ENCODE measurements around the gene SHANK3. TPM values are rescaled to one million over a fixed set of nuclear protein-coding genes. Genes with fewer than 3 reads are reported as not detected.

The SHANK3 gene
- total RNA-seq, 1 experiment from 2014 or later = 2.3 TPM

DNA sequence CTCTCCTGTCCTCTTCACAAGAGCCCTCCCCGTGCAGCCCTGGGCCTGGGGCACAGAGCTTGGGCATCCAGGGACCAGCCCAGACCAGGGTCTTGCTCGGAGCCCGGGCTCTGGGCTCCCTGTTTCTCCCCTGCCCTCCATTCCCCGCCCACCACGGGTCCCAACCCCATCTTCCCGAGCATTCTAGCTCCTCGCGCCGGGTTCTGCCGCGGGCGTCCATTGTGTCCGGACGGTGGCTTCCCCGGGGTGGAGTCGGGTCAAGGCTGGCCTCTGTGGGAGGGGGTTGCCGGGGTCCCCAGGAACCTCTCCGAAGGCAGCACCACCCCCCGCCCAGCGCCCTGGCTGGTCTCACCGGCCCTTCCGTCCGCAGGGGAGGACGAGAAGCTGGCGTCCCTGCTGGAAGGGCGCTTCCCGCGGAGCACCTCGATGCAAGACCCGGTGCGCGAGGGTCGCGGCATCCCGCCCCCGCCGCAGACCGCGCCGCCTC is 47.2 kb downstream of the SHANK3 start:
- no peak for DNase-seq (ENCODE audit: low read depth)
- in situ Hi-C loops (cut with HindIII; ENCODE audit: low pct_unique_long_range_greater_than_20kb, low sequenced_read_pairs) = no loop called here

DNA sequence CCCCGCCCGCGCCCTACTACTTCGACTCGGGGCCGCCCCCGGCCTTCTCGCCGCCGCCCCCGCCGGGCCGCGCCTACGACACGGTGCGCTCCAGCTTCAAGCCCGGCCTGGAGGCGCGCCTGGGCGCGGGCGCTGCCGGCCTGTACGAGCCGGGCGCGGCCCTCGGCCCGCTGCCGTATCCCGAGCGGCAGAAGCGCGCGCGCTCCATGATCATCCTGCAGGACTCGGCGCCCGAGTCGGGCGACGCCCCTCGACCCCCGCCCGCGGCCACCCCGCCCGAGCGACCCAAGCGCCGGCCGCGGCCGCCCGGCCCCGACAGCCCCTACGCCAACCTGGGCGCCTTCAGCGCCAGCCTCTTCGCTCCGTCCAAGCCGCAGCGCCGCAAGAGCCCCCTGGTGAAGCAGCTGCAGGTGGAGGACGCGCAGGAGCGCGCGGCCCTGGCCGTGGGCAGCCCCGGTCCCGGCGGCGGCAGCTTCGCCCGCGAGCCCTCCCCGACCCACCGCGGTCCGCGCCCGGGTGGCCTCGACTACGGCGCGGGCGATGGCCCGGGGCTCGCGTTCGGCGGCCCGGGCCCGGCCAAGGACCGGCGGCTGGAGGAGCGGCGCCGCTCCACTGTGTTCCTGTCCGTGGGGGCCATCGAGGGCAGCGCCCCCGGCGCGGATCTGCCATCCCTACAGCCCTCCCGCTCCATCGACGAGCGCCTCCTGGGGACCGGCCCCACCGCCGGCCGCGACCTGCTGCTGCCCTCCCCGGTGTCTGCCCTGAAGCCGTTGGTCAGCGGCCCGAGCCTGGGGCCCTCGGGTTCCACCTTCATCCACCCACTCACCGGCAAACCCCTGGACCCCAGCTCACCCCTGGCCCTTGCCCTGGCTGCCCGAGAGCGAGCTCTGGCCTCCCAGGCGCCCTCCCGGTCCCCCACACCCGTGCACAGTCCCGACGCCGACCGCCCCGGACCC is 48.0 kb downstream of the SHANK3 start:
- DNase-seq (ENCODE audit: low read depth) = no peak
- in situ Hi-C loops (cut with HindIII; ENCODE audit: low pct_unique_long_range_greater_than_20kb, low sequenced_read_pairs) = no loop called here

DNA sequence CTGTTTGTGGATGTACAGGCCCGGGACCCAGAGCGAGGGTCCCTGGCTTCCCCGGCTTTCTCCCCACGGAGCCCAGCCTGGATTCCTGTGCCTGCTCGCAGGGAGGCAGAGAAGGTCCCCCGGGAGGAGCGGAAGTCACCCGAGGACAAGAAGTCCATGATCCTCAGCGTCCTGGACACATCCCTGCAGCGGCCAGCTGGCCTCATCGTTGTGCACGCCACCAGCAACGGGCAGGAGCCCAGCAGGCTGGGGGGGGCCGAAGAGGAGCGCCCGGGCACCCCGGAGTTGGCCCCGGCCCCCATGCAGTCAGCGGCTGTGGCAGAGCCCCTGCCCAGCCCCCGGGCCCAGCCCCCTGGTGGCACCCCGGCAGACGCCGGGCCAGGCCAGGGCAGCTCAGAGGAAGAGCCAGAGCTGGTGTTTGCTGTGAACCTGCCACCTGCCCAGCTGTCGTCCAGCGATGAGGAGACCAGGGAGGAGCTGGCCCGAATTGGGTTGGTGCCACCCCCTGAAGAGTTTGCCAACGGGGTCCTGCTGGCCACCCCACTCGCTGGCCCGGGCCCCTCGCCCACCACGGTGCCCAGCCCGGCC is 48.7 kb downstream of the SHANK3 start:
- DNase-seq (ENCODE audit: low read depth) = no peak
- in situ Hi-C loops (cut with HindIII; ENCODE audit: low pct_unique_long_range_greater_than_20kb, low sequenced_read_pairs) = no loop called here

DNA sequence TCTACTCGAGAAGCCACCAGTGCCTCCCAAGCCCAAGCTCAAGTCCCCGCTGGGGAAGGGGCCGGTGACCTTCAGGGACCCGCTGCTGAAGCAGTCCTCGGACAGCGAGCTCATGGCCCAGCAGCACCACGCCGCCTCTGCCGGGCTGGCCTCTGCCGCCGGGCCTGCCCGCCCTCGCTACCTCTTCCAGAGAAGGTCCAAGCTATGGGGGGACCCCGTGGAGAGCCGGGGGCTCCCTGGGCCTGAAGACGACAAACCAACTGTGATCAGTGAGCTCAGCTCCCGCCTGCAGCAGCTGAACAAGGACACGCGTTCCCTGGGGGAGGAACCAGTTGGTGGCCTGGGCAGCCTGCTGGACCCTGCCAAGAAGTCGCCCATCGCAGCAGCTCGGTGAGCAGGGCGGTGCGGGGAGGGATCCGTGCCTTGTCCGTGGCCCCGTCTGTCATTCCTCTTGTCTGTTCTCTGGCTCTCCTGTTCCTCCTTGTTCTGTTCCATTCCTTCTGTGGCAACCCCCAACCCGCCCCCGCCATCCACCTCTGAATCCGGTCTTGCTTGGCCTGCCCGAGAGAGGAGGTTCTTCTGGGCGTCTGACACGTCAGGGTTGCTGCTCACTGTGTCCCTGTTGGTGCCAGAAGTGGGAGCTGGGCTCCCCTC is 49.6 kb downstream of the SHANK3 start:
- in situ Hi-C loops (cut with HindIII; ENCODE audit: low pct_unique_long_range_greater_than_20kb, low sequenced_read_pairs) = no loop called here
- no peak for DNase-seq (ENCODE audit: low read depth)

Other genes starting within 250 kb of the SHANK3 start
- 74.3 and 84.8 TPM in 2 replicates for gene SBF1, start 197.8 kb upstream of the SHANK3 start, total RNA-seq (2014; rRNA removed; shearing (Covaris generic); ENCODE audit: low replicate concordance)
- 4.6 and 5.0 TPM in 2 replicates for gene ADM2, start 191.3 kb upstream of the SHANK3 start, total RNA-seq (2014; rRNA removed; shearing (Covaris generic); ENCODE audit: low replicate concordance)
- 1.9 TPM in 1 of 2 replicates, not detected in the other for gene MIOX, start 186.0 kb upstream of the SHANK3 start, total RNA-seq (2014; rRNA removed; shearing (Covaris generic); ENCODE audit: low replicate concordance)
- gene LMF2, start 165.1 kb upstream of the SHANK3 start, total RNA-seq (2014; rRNA removed; shearing (Covaris generic); ENCODE audit: low replicate concordance) = 112 and 117 TPM in 2 replicates
- 133 and 152 TPM in 2 replicates for gene NCAPH2, start 164.6 kb upstream of the SHANK3 start, total RNA-seq (2014; rRNA removed; shearing (Covaris generic); ENCODE audit: low replicate concordance)
- gene SCO2, start 147.2 kb upstream of the SHANK3 start, total RNA-seq (2014; rRNA removed; shearing (Covaris generic); ENCODE audit: low replicate concordance) = 4.9 TPM in 1 of 2 replicates, not detected in the other
- 104 and 118 TPM in 2 replicates for gene TYMP, start 142.8 kb upstream of the SHANK3 start, total RNA-seq (2014; rRNA removed; shearing (Covaris generic); ENCODE audit: low replicate concordance)
- not detected in 2 replicates for gene KLHDC7B, start 126.9 kb upstream of the SHANK3 start, total RNA-seq (2014; rRNA removed; shearing (Covaris generic); ENCODE audit: low replicate concordance)
- gene SYCE3, start 109.9 kb upstream of the SHANK3 start, total RNA-seq (2014; rRNA removed; shearing (Covaris generic); ENCODE audit: low replicate concordance) = not detected in 2 replicates
- gene CPT1B, start 94.4 kb upstream of the SHANK3 start, total RNA-seq (2014; rRNA removed; shearing (Covaris generic); ENCODE audit: low replicate concordance) = 0.35 and 10.4 TPM in 2 replicates
- gene CHKB, start 90.0 kb upstream of the SHANK3 start, total RNA-seq (2014; rRNA removed; shearing (Covaris generic); ENCODE audit: low replicate concordance) = 21.9 and 32.2 TPM in 2 replicates
- gene MAPK8IP2, start 72.0 kb upstream of the SHANK3 start, total RNA-seq (2014; rRNA removed; shearing (Covaris generic); ENCODE audit: low replicate concordance) = 3.0 and 5.5 TPM in 2 replicates
- 32.4 and 49.5 TPM in 2 replicates for gene ARSA, start 44.7 kb upstream of the SHANK3 start, total RNA-seq (2014; rRNA removed; shearing (Covaris generic); ENCODE audit: low replicate concordance)
- not detected in 2 replicates for gene ACR, start 65.4 kb downstream of the SHANK3 start, total RNA-seq (2014; rRNA removed; shearing (Covaris generic); ENCODE audit: low replicate concordance)
- 20.3 and 25.6 TPM in 2 replicates for gene RABL2B, start 110.8 kb downstream of the SHANK3 start, total RNA-seq (2014; rRNA removed; shearing (Covaris generic); ENCODE audit: low replicate concordance)